ENCODE data around the gene ZIC4.

Gene ZIC4

GRCh38 chr3:147389717-147390116 is 16.6 kb downstream of the ZIC4 start:
- no peak for FAIRE-seq

- FAIRE-seq: no peak
Measured at GRCh38 chr3:147388700-147389580, 17.4 kb downstream of the ZIC4 start.

- FAIRE-seq: no peak
Measured at GRCh38 chr3:147387885-147388699, 18.3 kb downstream of the ZIC4 start.

GRCh38 chr3:147387291-147387884 is 19.0 kb downstream of the ZIC4 start:
- FAIRE-seq: no peak

GRCh38 chr3:147385059-147386012 is 21.0 kb downstream of the ZIC4 start:
- FAIRE-seq: no peak

- FAIRE-seq: no peak
Measured at GRCh38 chr3:147384210-147385058, 21.9 kb downstream of the ZIC4 start.

GRCh38 chr3:147383617-147384016 is 22.7 kb downstream of the ZIC4 start:
- no peak for FAIRE-seq

GRCh38 chr3:147381596-147381995 is 24.7 kb downstream of the ZIC4 start:
- FAIRE-seq: no peak

GRCh38 chr3:147380977-147381376 is 25.4 kb downstream of the ZIC4 start:
- no peak for FAIRE-seq

- no peak for FAIRE-seq
Measured at GRCh38 chr3:147380387-147380951, 25.9 kb downstream of the ZIC4 start.

- no peak for FAIRE-seq
Measured at GRCh38 chr3:147379651-147380050, 26.7 kb downstream of the ZIC4 start.

GRCh38 chr3:147377412-147378367 is 28.7 kb downstream of the ZIC4 start:
- FAIRE-seq: no peak

GRCh38 chr3:147373301-147373700 is 33.0 kb downstream of the ZIC4 start:
- FAIRE-seq: no peak

- FAIRE-seq: no peak
Measured at GRCh38 chr3:147372525-147373027, 33.8 kb downstream of the ZIC4 start.

GRCh38 chr3:147371771-147372340 is 34.5 kb downstream of the ZIC4 start:
- no peak for FAIRE-seq

GRCh38 chr3:147371140-147371539 is 35.2 kb downstream of the ZIC4 start:
- no peak for FAIRE-seq

- FAIRE-seq: no peak
Measured at GRCh38 chr3:147370349-147370748, 36.0 kb downstream of the ZIC4 start.

GRCh38 chr3:147369661-147370123 is 36.7 kb downstream of the ZIC4 start:
- FAIRE-seq: no peak

GRCh38 chr3:147369231-147369630 is 37.1 kb downstream of the ZIC4 start:
- no peak for FAIRE-seq

Measured in A204.1 (cell line).